Hematopoietic multipotent progenitor cell (in vitro differentiated cells): Measurements from ENCODE around the gene B3GAT1. TPM values are rescaled to one million over a fixed set of nuclear protein-coding genes. Genes with fewer than 3 reads are reported as not detected.
"Not testable (repeated sequence)": the region's sequence is repeated elsewhere in the genome, so short reads cannot be mapped to it uniquely, and the experiment has no call there.

ENCODE experiments used
- DNase-seq, 3 donors: peaks; one replicate each; pipeline ENCODE4 v3.0.0-alpha.2; 2011 to 2015; ENCODE audit warnings: low read depth in 2 of 3, low spot score in 2 of 3
- total RNA-seq: library from RNA; depleted of rRNA; stranded (reverse); fragments of >200 nt; gene quantifications from one replicate; pipeline ENCODE4 v1.2.3, GENCODE V29; 2012

Gene B3GAT1
- total RNA-seq, 1 donor: under 0.01 TPM

- DNase-seq: no peak
These were observed 53.1 kb downstream of the B3GAT1 start for GRCh38 chr11:134358856-134359490.

DNA sequence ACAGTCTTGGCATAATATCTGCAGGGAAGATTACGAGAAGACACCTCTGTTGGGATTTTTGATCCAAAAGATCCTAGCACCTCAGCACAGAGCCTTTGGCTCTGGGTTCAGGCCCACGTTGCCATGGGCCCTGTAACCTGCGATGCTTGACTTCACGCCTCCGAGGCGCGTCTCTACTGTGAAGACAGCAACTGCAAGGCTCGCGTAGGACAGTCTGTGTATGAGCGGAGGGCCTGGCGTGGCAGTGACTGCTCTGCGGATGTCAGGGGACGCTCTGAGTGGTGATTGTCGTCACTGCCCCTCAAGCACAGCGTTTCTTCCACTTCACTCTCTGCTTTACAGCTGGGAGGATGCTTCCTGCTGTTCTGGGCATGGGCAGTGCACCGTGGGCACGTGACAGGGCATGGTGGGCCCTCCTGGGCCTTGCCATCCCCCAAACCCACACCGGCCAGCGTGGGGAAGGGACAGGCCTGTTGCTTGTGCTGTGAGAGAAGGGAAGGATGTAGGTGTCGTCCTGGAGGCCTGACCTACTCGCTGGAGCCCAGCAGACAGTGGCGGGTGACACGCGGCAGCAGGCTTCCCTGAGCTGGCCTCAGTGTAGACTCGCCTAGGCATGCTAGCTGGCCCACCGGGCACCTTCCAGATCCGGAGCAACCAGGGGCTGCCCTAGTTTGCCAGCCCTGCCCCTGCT is 53.7 kb downstream of the B3GAT1 start:
- DNase-seq: no peak

- no peak for DNase-seq
These were observed 54.5 kb downstream of the B3GAT1 start for GRCh38 chr11:134357545-134357839.

DNA sequence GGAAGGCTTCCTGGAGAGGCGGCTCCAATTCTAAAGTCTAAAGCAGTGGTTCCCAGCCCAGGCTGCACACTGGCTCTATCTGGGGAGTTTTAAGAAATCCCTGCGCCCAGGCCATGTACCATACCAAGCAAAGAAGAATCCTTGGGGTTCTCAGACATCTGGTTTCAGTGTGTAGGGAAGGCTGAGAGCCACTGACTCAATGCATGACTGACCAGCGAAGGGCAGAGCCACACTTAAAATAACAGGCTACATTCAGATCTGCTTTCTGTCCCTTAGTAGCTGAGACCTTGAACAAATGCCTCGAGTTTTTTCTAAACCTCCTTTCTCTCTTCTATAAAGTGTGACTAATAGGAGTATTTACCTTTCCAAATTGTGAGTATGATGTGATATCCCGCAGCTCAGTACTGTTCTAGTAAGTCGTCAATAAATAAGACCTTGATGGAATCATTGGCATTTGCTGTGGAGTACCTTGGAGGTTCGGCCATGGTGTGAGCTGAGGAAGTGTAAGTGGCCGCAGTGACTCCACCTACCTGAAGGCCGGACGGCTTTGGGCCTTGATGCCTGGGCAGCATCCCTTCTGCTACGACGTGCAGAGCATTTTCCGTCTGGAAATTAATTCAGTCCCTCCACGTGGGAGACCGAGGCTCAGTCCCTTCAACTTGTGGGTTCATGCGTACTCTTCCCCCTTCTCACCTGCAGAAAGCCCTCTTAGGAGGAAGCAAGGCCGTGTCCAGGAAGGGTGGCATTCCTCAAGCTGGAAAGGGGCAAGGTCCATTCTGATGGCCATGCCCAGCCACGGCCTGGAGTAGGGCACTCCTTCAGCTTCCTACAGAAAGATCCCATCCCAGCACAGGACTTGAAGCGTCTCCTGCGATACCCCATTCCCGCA is 55.1 kb downstream of the B3GAT1 start:
- no peak for DNase-seq

GRCh38 chr11:134355656-134356055 is 56.4 kb downstream of the B3GAT1 start:
- no peak for DNase-seq

GRCh38 chr11:134355136-134355535 is 56.9 kb downstream of the B3GAT1 start:
- no peak for DNase-seq

GRCh38 chr11:134352111-134352510 is 59.9 kb downstream of the B3GAT1 start:
- DNase-seq: no peak

DNA sequence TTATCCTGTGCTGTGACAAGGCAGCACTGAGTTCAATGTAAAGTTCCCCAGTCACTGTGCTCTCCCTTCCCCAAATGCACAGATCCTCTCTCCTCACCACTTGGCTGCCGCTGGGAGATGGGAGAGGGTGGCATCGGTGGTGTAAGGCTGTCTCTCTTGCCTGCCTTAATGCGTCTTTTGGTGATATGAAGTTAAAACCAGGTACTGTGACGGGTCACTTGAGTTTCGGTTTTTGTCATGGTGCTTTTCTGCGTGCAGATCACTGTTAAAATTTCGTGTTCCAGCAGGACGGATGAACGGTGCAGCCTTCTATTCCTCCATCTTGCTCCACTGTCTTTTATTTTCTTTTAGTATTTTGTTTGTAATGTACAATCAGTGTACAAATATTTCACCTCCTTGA is 61.7 kb downstream of the B3GAT1 start:
- no peak for DNase-seq

GRCh38 chr11:134349802-134350355 is 62.2 kb downstream of the B3GAT1 start:
- no peak for DNase-seq

GRCh38 chr11:134349109-134349801 is 62.8 kb downstream of the B3GAT1 start:
- no peak for DNase-seq

- no peak for DNase-seq
These were observed 64.6 kb downstream of the B3GAT1 start for GRCh38 chr11:134347441-134347840.

- no peak for DNase-seq
These were observed 65.1 kb downstream of the B3GAT1 start for GRCh38 chr11:134346976-134347350.

GRCh38 chr11:134346101-134346975 is 65.7 kb downstream of the B3GAT1 start:
- DNase-seq: no peak

GRCh38 chr11:134345237-134345550 is 66.8 kb downstream of the B3GAT1 start:
- DNase-seq: no peak

DNA sequence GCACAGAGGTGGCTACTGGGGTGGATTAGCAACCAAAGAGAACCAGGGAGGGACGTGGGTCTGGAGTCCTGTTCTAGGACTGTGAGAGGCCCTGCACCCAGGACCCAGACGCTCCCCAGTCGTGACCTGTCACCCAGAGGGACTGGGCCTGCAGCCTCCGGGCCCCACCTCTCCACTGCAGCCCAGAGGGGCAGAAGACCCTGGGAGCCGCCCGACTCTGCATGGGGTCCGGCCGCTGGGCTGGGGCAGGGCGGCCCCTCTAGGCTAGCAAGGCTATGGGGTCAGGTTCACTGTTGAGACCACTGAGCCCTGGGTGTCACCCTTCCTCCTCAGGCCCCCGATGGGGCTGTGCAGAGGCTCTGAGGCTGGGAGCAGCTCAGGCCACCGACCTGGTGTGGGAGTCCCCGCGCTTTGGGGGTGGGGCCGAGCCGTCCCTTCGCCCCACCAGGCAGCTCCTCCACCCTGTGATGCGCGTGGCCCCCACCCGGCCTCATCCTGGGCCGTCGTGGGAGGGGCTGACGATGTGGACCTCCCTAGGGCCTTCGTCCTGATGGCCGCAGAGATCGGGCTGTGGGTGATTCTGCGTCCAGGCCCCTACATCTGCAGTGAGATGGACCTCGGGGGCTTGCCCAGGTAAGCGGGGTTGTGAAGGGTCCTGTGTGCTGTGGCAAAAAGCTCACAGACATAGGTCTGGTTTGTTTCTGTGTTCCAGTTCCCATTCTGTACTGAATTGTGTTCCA is 67.4 kb downstream of the B3GAT1 start:
- not testable (repeated sequence) for DNase-seq

- no peak for DNase-seq
These were observed 68.4 kb downstream of the B3GAT1 start for GRCh38 chr11:134343646-134344045.

- DNase-seq: no peak
These were observed 69.3 kb downstream of the B3GAT1 start for GRCh38 chr11:134342572-134343340.

GRCh38 chr11:134341805-134342571 is 70.1 kb downstream of the B3GAT1 start:
- DNase-seq: no peak
